OCI-LY3 (cell line): ENCODE data around the gene MICB.
"Not testable (repeated sequence)": the region's sequence is repeated elsewhere in the genome, so short reads cannot be mapped to it uniquely, and the experiment has no call there.

Experiments used
- EZH2phosphoT487 ChIP-seq: fragments of 200-600 bp; shearing (Covaris generic); IDR thresholded peaks from 2 replicates; pipeline ENCODE4 v1.6.1; 2018; ENCODE audit warnings: antibody characterized with exemption, mixed run types, low read depth
- TF ChIP-seq, protein P1 (sequence below): fragments of 200-600, 300-600 bp; sonication (generic); IDR thresholded peaks from 2 replicates; pipeline ENCODE4 v1.5.1; 2014; ENCODE audit warnings: antibody characterized with exemption, low read length, low read depth

- TF ChIP-seq, protein P1, sequence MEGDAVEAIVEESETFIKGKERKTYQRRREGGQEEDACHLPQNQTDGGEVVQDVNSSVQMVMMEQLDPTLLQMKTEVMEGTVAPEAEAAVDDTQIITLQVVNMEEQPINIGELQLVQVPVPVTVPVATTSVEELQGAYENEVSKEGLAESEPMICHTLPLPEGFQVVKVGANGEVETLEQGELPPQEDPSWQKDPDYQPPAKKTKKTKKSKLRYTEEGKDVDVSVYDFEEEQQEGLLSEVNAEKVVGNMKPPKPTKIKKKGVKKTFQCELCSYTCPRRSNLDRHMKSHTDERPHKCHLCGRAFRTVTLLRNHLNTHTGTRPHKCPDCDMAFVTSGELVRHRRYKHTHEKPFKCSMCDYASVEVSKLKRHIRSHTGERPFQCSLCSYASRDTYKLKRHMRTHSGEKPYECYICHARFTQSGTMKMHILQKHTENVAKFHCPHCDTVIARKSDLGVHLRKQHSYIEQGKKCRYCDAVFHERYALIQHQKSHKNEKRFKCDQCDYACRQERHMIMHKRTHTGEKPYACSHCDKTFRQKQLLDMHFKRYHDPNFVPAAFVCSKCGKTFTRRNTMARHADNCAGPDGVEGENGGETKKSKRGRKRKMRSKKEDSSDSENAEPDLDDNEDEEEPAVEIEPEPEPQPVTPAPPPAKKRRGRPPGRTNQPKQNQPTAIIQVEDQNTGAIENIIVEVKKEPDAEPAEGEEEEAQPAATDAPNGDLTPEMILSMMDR, result not testable (repeated sequence)
- TF ChIP-seq EZH2phosphoT487, result not testable (repeated sequence)
Observed at GRCh38 chr6:31499648-31500047, 1.7 kb downstream of the MICB start.
